Liver (tissue), 3 donors: ENCODE results near the gene CCN2.

Experiments
- FOXA1 ChIP-seq: IDR thresholded peaks from 2 replicates; pipeline ENCODE4 v1.6.1; 2016; ENCODE audit warnings: antibody characterized with exemption
- JUND ChIP-seq, 2 donors: IDR thresholded peaks; 2 replicates each; pipeline ENCODE4 v1.6.1; 2016; ENCODE audit warnings: antibody characterized with exemption in 2 of 2
- SP1 ChIP-seq: IDR thresholded peaks from 2 replicates; pipeline ENCODE4 v1.6.1; 2018; ENCODE audit warnings: antibody characterized with exemption, mild to moderate bottlenecking
- TAF1 ChIP-seq: conservative IDR thresholded peaks from 2 replicates; pipeline ENCODE4 v1.6.1; 2016; ENCODE audit warnings: antibody characterized with exemption, mild to moderate bottlenecking
- TF ChIP-seq, protein P1 (sequence below): fragments of 150-350 bp; IDR thresholded peaks from 2 replicates; pipeline ENCODE4 v1.5.1; 2017; ENCODE audit warnings: improper control_type of control experiment, low read depth, low read length; ENCODE audit not compliant: missing input control
- TF ChIP-seq, protein P2 (sequence below): IDR thresholded peaks from 2 replicates; pipeline ENCODE4 v1.6.1; 2016; ENCODE audit warnings: antibody characterized with exemption
- TF ChIP-seq, protein P3 (sequence below): IDR thresholded peaks from 2 replicates; pipeline ENCODE4 v1.6.1; 2016; ENCODE audit warnings: antibody characterized with exemption, mild to moderate bottlenecking
- donor health status: healthy.
- donor health status: healthy.

- TF ChIP-seq FOXA1 (no peak), TAF1 (no peak), SP1 (no peak), JUND (IDR thresholded peaks at IDR 0.05) (no peak)
- TF ChIP-seq, protein P1, sequence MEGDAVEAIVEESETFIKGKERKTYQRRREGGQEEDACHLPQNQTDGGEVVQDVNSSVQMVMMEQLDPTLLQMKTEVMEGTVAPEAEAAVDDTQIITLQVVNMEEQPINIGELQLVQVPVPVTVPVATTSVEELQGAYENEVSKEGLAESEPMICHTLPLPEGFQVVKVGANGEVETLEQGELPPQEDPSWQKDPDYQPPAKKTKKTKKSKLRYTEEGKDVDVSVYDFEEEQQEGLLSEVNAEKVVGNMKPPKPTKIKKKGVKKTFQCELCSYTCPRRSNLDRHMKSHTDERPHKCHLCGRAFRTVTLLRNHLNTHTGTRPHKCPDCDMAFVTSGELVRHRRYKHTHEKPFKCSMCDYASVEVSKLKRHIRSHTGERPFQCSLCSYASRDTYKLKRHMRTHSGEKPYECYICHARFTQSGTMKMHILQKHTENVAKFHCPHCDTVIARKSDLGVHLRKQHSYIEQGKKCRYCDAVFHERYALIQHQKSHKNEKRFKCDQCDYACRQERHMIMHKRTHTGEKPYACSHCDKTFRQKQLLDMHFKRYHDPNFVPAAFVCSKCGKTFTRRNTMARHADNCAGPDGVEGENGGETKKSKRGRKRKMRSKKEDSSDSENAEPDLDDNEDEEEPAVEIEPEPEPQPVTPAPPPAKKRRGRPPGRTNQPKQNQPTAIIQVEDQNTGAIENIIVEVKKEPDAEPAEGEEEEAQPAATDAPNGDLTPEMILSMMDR = no peak
- TF ChIP-seq, protein P2, sequence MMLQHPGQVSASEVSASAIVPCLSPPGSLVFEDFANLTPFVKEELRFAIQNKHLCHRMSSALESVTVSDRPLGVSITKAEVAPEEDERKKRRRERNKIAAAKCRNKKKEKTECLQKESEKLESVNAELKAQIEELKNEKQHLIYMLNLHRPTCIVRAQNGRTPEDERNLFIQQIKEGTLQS = no peak
- TF ChIP-seq, protein P3, sequence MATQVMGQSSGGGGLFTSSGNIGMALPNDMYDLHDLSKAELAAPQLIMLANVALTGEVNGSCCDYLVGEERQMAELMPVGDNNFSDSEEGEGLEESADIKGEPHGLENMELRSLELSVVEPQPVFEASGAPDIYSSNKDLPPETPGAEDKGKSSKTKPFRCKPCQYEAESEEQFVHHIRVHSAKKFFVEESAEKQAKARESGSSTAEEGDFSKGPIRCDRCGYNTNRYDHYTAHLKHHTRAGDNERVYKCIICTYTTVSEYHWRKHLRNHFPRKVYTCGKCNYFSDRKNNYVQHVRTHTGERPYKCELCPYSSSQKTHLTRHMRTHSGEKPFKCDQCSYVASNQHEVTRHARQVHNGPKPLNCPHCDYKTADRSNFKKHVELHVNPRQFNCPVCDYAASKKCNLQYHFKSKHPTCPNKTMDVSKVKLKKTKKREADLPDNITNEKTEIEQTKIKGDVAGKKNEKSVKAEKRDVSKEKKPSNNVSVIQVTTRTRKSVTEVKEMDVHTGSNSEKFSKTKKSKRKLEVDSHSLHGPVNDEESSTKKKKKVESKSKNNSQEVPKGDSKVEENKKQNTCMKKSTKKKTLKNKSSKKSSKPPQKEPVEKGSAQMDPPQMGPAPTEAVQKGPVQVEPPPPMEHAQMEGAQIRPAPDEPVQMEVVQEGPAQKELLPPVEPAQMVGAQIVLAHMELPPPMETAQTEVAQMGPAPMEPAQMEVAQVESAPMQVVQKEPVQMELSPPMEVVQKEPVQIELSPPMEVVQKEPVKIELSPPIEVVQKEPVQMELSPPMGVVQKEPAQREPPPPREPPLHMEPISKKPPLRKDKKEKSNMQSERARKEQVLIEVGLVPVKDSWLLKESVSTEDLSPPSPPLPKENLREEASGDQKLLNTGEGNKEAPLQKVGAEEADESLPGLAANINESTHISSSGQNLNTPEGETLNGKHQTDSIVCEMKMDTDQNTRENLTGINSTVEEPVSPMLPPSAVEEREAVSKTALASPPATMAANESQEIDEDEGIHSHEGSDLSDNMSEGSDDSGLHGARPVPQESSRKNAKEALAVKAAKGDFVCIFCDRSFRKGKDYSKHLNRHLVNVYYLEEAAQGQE = no peak
These were observed 47.2 kb upstream of the CCN2 start for GRCh38 chr6:131998255-131998982.
